GM18511 (cell line): Measurements from ENCODE around the gene STX10.

Source experiments
- ATAC-seq: cut with Tn5 transposase; IDR thresholded peaks from one replicate; pipeline ENCODE4 v1.9.1; 2021; ENCODE audit warnings: mild to moderate bottlenecking, moderate library complexity; ENCODE audit not compliant: unreplicated experiment

STX10 gene

DNA sequence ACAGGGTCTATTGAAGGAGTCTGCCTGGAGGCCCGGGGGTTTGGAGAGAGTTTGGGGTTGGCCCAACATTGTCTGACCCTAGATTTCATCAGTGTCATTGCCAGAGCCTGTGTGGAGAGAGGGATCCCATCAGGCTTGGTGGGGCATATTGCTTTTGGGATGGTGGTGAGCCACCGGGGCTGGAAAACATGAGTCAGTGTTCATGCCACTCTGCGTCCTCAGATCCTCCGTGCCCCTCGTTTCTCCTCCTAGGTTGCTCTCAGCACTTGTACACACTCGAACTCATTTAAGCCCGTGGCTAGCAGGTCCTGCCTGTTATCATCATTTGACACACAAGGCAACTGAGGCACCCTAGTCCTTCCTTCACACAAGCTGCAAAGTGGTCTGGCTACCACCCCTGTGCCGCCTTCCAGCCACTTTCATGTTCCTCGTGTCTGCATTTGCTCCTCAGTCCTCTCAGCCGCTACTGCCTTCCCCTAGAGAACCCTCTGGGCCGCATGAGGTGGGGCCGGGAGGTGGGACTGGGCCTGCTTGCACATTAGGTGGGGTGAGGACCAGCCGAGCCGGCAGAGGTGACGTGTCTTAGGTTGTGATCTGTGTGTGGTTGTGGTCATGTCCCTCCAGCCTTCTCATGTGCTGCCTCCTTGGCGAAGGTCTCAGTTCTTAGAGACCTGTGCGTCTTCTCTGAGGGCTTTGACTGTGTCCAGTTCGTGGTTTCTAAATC is 28.5 kb downstream of the STX10 start:
- ATAC-seq: no peak

DNA sequence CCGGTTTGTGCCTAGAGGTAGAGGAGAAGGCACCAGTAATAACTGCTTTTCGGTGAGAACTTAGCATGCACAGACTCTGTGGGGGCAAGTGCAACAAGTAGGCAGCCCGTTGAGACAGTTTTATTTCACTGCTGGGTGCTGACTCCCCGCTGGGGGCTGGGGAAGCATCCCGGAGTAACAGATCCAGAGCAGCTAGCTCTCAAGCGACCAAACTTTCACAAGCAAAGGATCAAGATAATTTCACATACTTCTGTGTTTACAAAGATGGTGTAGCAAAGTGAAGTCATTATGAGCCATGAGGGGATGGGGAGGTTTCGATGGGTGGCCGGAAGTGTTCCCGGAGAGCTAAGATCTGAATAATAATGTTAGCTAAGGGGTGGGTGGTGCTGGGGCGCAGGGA is 29.4 kb downstream of the STX10 start:
- no peak for ATAC-seq

- ATAC-seq: no peak
Measured at GRCh38 chr19:13120031-13120430, 30.1 kb downstream of the STX10 start.

DNA sequence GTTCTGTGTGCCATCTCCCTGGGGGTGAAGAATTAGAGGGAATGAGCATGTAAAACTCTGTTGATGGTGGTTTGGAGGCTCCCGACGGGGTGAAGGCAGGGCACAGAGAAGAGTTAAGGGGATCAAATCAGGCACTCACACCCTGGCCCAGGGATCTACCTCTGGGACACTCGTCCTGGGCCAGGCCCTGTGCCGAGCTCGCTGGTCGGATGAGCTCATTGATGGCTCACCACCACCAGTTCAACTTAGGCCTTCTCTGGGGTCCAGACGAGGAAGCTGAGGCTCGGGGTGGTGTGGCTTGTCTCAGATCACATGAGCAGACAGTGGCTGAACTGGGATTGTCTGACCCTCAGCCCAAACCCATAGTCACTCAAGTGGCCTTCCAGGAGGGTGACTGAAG is 30.5 kb downstream of the STX10 start:
- no peak for ATAC-seq

DNA sequence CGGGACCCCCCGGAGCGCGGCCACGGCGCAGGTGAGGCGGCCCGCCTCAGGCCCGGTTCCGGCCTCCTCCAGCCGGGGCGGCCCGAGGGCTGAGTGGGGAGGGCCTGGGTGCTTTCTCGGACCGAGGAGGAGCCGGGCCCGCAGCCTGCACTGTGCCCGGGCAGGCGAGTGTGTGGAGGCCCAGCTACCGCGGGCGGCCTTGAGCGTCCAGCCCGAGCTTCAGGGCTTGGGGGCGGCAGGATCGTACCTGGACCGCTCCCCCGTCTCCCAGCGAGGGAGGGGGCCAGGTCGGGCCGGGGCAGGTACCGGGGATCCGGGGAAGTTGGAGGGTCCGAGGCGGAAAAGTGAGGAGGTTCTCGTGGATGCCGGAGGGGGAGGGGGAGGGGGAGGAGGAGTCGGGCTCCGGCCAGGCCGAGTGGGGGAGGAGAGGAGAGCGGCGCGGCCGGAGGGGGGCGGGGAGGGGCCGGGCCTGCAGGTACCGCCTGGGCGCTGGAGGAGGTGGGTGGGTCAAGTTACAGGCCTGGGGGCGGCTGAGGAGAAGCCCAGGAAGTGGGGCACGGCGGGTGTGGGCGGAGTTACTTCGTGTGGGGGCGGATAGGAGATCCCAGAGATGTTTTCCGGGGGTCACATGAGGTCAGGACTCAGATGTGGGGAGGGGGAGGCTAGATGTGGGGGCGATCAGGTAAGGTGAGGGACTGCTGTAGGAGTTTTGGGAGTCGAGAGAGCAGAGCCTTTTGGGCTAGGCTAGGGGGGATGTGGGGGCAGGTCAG is 31.6 kb downstream of the STX10 start:
- ATAC-seq: no peak

DNA sequence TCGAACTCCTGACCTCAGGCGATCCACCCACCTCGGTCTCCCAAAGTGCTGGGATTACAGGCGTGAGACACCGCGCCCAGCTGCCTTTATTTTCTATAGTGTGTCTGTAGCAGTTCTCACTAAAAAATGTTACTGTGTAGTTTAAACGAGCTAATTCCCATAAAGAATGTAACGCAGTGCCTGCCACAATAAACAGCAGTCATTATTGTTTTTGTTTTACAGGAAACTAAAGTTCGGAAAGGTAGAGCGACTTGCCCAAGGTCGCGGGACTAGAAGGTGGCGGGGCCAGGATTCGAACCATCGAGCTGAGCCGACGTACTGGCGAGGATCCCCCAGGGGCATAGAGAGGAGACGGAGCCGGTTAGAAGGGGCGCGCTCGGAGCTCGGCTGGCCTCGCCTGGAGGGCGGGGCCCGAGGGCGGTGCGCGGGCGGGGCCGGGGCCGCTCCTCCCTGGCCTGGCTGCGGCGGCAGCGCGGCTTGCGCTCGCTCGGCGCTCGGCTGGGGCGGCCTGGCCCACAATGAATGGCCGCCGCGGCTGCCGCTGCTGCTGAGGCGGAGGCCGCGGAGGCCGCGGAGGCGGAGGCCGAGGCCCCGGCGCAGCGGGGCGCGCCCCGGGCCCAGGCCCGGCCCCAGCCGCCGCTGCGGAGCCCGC is 32.3 kb downstream of the STX10 start, which contains the start of gene NACC1:
Gene NACC1 (plus strand): TSS at position 493 of the 652 bp plus-strand sequence. CDS start 16,944 bp downstream, outside the sequence.
- ATAC-seq: peak; percentile 61

- ATAC-seq: no peak
Measured at GRCh38 chr19:13117176-13117771, 32.9 kb downstream of the STX10 start.

DNA sequence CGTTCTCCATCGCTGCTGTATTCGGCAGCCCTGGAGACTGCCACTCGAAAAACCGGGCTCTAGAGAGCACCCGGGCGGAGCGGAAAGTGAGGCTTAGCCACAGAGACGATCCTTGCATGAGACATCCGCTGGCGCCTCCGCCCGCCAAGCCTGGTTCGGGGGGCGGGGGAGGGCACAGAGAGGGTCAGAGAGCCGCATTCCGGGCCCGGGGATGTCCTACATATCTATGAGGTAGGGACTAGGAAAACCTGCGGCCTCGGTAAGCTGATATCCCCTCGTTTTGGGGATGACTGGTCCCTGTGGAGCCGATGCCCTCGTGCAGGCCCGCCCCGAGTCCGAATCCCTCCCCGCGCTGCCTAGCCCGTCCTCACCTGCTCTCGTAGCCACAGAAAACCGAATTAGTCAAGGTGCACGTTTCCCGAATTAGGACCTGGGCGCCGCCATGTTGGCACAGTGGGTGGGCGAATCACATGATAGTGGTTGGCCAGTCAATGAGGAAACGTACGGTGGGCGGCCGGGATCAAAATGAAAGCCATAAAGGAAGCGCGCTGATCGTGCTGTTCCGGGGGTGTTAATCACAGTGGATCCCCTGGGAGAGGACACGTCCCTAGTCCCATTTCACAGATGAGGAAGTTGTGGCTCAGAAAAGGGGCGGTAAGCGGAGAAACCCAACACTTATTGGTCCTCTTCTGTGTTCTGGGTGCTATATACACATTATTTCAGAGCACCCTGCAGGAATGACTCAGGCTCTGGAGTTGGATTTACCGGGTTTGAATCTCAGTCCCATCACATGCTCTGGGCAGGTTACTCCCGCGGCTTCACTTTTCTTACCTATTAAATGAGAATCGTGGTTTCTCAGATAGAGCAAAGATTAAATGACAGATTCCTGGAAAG is 33.6 kb downstream of the STX10 start, which contains the start of gene TRMT1:
Gene TRMT1 (minus strand): TSS at position 459 of the 894 bp plus-strand sequence. CDS start 341 bp downstream, at position 118.
- ATAC-seq: peak; percentile 55

- ATAC-seq: no peak
Measured at GRCh38 chr19:13115936-13116281, 34.3 kb downstream of the STX10 start.

GRCh38 chr19:13112555-13112954 is 37.6 kb downstream of the STX10 start:
- ATAC-seq: no peak

DNA sequence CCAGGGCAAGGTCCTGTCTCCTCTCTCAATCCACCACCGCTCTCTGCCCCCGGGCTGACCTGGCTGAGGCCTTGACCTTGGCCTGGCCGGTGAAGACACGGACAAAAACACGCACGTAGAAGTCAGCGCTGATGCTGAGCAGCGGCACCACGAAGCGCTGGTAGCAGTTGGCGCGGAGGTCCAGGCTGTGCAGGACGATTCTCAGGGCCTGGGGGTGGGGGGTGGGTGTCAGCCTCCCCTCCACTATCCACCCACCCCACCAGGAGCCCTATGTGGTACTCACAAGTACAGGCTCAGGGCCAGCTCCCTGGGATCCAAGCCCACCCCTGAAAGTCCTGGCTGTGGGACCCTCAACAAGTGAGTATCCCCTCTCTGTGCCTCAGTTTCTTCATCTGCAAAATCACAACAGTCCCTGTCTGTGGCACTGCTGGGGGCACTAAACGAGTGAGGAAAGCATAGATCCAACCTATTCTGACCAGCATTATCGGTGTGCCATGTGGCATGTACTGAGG is 40.0 kb downstream of the STX10 start:
- no peak for ATAC-seq

DNA sequence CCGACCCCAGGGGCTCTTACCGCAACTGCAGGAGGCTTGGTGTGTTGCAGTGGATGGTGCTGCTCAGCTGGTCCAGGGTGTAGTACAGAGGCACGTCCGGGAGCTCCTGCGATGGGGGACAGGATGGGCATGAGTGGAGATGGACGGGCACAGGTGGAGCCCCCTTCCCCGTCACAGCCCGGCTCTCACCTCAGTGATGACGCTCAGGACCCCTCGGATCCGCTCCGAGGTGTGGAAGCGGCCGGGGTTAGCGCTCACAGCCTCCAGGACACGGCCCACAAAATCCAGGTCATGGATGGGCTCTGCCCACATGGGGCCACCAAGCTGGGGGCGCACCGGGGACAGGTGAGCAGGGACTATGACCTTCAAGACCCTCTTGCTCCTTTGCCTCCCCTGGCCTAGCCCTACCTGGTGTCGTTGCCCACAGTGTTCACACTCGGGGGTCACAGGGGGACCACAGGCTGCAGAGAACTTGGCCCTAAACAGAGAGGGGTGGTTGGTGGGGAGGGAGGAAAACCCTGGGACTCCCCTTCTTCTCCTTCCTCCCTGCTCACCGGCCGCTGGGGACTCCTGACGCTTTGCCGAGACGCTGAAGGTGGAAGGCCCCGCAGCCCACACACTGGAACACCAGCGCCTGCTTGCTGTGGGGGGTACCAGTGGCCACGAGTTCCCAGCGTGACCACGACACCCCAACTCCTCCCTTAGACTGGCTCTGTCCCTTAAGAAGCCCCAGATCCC is 40.6 kb downstream of the STX10 start:
- ATAC-seq: no peak

GRCh38 chr19:13104848-13105711 is 45.1 kb downstream of the STX10 start:
- ATAC-seq: no peak

GRCh38 chr19:13104360-13104847 is 45.8 kb downstream of the STX10 start:
- no peak for ATAC-seq

DNA sequence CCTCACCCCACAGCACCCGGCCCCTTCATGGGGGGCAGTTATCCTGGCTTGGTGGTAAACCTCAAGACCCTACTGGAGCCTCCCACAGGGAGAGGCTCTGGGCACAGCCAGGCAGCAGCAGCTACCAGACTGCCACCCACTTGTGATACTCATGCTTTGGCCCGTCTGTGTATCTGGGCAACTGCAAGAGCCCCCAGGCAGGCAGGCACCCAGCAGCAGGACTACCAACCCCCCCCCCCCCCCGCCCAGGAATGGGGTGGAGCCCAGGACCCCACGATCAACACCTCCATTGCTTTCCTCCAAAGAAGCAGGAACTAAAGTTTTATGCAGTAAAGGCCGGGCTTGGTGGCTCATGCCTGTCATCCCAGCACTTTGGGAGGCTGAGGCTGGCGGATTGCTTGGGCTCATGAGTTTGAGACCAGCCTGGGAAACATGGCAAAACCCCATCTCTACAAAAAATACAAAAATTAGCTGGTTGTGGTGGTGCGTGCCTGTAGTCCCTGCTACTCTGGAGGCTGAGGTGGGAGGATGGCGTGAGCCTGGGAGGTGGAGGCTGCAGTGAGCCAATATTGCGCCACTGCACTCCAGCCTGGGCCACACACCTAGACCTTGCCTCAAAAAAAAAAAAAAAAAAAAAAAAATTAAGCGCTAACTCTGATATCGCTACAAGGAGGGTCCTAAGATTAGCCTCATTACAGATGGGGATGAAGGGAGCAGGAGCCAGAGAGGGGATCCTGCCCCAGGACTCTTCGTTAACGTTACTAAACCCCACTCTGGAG is 46.4 kb downstream of the STX10 start:
- ATAC-seq: no peak

- ATAC-seq: peak; percentile 53
Measured at GRCh38 chr19:13102666-13103580, 47.3 kb downstream of the STX10 start, which contains the start of gene LYL1. Gene LYL1, minus strand, starts transcription at chr19:13102858. Its CDS starts 1,687 bp downstream, at chr19:13101171.

- ATAC-seq: peak; percentile 17
Measured at GRCh38 chr19:13102416-13102665, 47.8 kb downstream of the STX10 start.
